ENCODE results near the gene OGFOD1.
A peak's percentile ranks its signal among the peaks of the same experiment; 100 is the strongest.

OGFOD1 gene

GRCh38 chr16:56450986-56451752, at the start of gene OGFOD1, which contains the start of gene NUDT21:
Gene OGFOD1 (plus strand): TSS chr16:56451554. CDS start chr16:56451613, 59 bp downstream.
Gene NUDT21 (minus strand): TSS chr16:56451332. CDS start chr16:56451202, 130 bp downstream.
- peak; percentile 98 for FAIRE-seq

- FAIRE-seq = no peak
Measured at GRCh38 chr16:56405977-56406672, 45.2 kb upstream of the OGFOD1 start.

- FAIRE-seq = no peak
Measured at GRCh38 chr16:56408379-56409098, 42.8 kb upstream of the OGFOD1 start.

GRCh38 chr16:56409195-56409594, 42.2 kb upstream of the OGFOD1 start:
- FAIRE-seq = no peak

- no peak for FAIRE-seq
Measured at GRCh38 chr16:56411123-56411522, 40.2 kb upstream of the OGFOD1 start.

- no peak for FAIRE-seq
Measured at GRCh38 chr16:56411624-56412023, 39.7 kb upstream of the OGFOD1 start.

GRCh38 chr16:56413381-56413780, 38.0 kb upstream of the OGFOD1 start:
- no peak for FAIRE-seq

- no peak for FAIRE-seq
Measured at GRCh38 chr16:56414366-56414765, 37.0 kb upstream of the OGFOD1 start.

- no peak for FAIRE-seq
Measured at GRCh38 chr16:56415875-56416274, 35.5 kb upstream of the OGFOD1 start.

GRCh38 chr16:56417138-56417537, 34.2 kb upstream of the OGFOD1 start:
- no peak for FAIRE-seq

- FAIRE-seq = no peak
Measured at GRCh38 chr16:56419740-56420548, 31.4 kb upstream of the OGFOD1 start.

- FAIRE-seq = no peak
Measured at GRCh38 chr16:56420613-56421012, 30.7 kb upstream of the OGFOD1 start.

- FAIRE-seq = no peak
Measured at GRCh38 chr16:56421313-56421712, 30.0 kb upstream of the OGFOD1 start.

GRCh38 chr16:56421976-56422669, 29.2 kb upstream of the OGFOD1 start:
- FAIRE-seq = no peak

- no peak for FAIRE-seq
Measured at GRCh38 chr16:56422896-56423441, 28.4 kb upstream of the OGFOD1 start.

GRCh38 chr16:56423584-56424403, 27.6 kb upstream of the OGFOD1 start:
- no peak for FAIRE-seq

- no peak for FAIRE-seq
Measured at GRCh38 chr16:56424404-56424764, 27.0 kb upstream of the OGFOD1 start.

GRCh38 chr16:56424791-56425438, 26.4 kb upstream of the OGFOD1 start:
- no peak for FAIRE-seq

- no peak for FAIRE-seq
Measured at GRCh38 chr16:56425439-56425832, 25.9 kb upstream of the OGFOD1 start, which contains the start of gene AMFR. Gene AMFR (minus strand): TSS chr16:56425545. CDS start chr16:56425327, 218 bp downstream.

GRCh38 chr16:56426585-56426984, 24.8 kb upstream of the OGFOD1 start:
- no peak for FAIRE-seq

Data from A204.1 (cell line).